HG03520 (cell line): ENCODE data around the gene PRSS3.
"Not testable (repeated sequence)": the region's sequence is repeated elsewhere in the genome, so short reads cannot be mapped to it uniquely, and the experiment has no call there.

Source experiments
- ATAC-seq: cut with Tn5 transposase; IDR thresholded peaks from one replicate; pipeline ENCODE4 v1.9.1; 2021; ENCODE audit warnings: mild to moderate bottlenecking, moderate library complexity; ENCODE audit not compliant: unreplicated experiment

PRSS3 gene

GRCh38 chr9:33795281-33795680 is at the start of gene PRSS3:
Gene PRSS3 (plus strand): TSS chr9:33795561. CDS start chr9:33795574, 13 bp downstream.
- ATAC-seq, result no peak

- no peak for ATAC-seq
Observed at GRCh38 chr9:33748633-33749304, 46.6 kb upstream of the PRSS3 start.

DNA sequence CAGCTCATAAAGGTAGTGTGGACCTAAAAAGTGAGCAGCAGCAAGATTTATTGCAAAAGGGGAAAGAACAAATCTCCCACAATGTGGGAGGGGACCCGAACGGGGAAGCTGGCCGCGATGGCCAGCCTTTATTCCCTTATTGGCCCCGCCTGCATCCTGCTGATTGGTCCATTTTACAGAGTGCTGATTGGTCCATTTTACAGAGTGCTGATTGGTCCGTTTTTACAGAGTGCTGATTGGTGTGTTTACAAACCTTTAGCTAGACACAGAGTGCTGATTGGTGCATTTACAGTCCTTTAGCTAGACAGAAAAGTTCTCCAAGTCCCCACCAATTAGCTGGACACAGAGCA is 46.1 kb upstream of the PRSS3 start:
- ATAC-seq, result not testable (repeated sequence)

DNA sequence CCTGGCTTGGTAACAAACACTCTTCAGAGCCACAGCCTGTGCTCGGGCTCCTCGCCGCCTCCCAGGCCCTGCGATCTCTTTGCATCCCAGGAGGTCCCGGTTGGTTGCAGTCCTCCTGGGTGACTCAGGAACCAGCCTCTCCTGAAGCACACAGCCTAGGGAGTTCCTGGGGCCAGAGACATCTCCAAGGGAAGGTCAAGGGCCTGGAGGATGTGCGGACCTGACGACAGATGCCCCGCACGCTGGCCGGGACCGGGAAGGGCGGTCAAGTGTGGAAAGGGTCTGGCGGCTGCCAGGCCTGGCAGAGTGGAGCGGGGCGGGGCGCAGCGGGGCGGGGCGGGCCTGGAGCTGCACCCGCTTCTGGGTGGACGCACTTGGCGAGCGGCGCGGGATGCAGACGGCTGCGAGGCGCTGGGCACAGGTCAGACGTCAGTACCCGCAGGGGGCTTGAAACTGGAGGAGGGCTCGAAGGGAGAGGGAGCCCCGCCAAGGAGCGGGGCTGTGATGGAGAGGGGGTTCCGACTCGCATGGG is 45.0 kb upstream of the PRSS3 start:
- ATAC-seq, result no peak

GRCh38 chr9:33750839-33751339 is 44.5 kb upstream of the PRSS3 start:
- ATAC-seq, result no peak

- ATAC-seq, result no peak
Observed at GRCh38 chr9:33751536-33752129, 43.7 kb upstream of the PRSS3 start.

DNA sequence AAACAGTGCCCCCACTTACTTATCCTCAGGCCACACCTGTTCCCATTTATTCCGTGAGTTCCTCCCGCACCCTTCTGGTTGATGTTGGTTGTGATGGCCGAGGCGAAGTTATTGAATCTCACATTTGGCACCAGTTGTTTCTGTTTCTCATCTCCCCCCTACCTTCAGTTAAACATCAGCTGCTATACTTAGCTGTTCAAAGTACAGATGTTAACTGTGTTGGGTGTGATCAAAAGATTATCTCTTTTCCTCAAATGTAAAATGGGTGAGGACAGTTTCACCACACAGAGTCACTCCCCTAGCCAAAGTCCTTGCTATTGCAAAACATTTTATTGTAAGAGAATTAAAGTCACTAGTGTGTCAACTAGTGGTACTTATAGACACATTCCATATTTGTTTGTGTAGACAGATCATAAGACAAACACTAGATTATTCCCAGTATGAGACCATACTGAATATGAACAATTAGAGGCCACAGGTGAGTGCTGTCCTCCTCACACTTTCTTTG is 43.2 kb upstream of the PRSS3 start:
- no peak for ATAC-seq

GRCh38 chr9:33752789-33753188 is 42.6 kb upstream of the PRSS3 start:
- not testable (repeated sequence) for ATAC-seq

- ATAC-seq, result not testable (repeated sequence)
Observed at GRCh38 chr9:33759648-33760047, 35.7 kb upstream of the PRSS3 start.

DNA sequence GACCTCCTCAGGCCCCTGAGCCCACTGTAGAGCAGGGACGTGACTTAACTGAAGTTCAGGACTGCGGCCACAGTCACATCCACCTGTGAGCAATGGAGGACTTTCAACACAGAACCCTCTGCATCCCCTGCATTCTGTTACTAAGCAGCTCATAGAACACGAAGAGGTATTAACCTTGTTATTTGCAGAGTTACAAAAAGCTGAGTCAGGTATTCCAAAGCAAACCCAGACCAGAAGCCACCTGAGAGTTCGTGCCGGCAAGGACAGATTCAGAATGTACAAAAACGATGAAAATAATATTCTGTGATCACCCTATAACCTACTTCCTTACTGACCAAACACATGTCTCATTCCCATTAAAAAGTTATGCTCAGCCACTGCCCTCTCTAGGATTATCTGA is 33.0 kb upstream of the PRSS3 start:
- no peak for ATAC-seq

GRCh38 chr9:33763709-33764108 is 31.7 kb upstream of the PRSS3 start:
- not testable (repeated sequence) for ATAC-seq

DNA sequence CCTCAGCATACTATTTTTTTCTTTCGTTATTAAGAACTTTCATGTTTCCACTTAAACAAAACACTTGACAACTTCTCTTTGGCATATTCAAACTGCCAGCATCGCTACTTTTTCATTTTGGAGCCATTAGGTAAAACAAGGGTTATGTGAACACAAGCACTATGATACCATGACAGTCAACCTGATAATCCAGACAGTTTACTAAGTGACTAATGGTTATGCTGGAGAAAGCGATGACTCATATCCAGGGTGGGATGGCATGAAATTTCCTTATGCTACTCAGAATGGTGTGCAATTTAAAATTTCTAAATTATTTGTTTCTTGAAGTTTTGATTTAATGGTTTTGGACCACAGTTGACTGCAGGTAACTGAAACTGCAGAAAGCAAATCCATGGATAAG is 29.9 kb upstream of the PRSS3 start:
- no peak for ATAC-seq

- not testable (repeated sequence) for ATAC-seq
Observed at GRCh38 chr9:33770156-33770880, 25.0 kb upstream of the PRSS3 start.

GRCh38 chr9:33773135-33773534 is 22.2 kb upstream of the PRSS3 start:
- ATAC-seq, result not testable (repeated sequence)

DNA sequence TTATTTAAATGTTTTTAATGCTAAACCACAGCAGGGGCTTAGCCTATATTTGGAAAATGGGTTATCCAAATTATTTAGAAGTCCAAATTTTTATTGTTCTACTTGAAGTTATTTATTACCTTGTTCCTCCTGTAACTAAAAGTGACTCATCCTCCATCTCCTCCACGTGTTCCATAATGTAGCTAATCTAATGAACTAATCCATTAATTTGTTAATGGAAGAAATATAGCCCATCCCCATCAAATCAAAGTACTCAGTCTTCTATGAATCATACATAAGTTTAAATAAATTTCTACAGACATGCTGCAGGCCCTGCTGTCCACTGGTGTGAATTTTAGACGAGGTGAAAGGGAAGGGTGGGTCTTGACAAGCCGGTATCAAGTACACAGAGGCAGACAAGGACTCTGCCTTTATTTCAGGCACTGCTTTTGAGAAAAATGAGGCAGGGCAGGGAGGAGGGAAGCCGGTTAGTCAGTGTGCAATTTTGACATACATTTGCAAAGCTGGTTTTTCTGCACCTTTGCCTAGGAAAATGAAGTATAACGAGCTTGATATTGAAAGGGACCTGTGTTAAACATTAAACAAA is 21.2 kb upstream of the PRSS3 start:
- ATAC-seq, result not testable (repeated sequence)

- ATAC-seq, result no peak
Observed at GRCh38 chr9:33776578-33776977, 18.8 kb upstream of the PRSS3 start.

DNA sequence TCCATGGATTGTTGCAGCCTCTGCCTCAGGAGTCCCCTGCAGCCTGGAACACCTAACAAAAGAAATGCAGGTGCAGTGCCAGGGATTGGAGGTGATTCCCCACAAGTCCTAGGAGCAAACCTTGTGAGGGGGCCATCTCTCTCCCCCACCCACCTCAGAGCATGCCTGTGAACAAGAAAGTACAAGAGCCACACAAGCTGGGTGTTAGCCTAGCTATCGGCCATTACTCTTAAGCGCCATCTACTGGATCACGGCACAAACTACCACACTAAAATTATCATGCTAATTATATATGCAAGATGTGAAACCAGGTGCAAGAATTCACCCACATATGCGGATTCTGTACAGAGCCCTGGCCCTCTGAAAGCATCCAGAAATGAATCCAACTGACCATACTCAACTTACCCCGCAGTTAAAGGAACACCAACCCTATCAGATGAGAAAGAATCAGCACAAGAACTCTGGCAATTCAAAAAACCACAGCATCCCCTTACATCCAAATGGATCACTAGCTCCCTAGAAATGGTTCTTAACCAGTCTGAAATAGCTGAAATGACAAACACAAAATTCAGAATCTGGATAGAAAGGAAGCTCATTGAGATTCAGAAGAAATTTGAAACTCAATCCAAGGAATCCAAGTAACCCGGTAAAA is 16.5 kb upstream of the PRSS3 start:
- peak; percentile 61 for ATAC-seq

DNA sequence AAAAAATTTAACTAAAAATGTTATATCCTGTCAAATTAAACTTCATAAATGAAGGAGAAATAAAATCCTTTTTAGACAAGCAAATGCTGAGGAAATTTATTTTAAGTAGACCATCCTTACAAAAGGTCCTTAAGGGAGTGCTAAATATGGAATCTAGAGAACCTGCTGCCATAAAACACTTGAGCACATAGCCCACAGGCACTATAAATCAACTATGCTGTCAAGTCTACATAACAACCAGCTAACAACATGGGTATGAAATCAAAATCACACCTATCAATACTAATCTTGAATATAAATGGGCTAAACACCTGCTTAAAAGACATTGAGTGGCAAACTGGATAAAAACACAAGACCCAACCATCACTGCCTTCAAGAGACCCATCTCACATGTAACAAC is 15.1 kb upstream of the PRSS3 start:
- ATAC-seq, result no peak

DNA sequence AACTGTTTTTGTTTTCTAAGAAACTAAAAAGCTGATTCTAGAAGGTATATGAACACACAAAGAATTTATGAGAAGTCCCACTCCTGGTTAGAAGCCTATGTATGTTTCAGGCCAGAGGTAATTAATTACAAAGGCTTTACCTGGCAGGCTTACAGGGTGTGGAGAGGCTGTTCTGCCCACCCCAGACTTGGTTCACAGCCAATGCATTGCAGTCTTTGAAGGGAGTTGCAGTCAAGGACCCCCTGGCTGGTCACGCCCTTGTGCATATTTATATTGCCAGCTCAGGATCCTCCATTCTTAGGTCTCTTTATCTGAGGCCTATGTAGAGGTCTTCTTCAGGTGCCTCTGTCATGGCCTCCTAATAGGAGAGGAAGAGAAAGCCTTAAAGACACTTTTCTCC is 13.6 kb upstream of the PRSS3 start:
- no peak for ATAC-seq

GRCh38 chr9:33782395-33783152 is 12.8 kb upstream of the PRSS3 start:
- no peak for ATAC-seq
